Transverse colon (tissue), 4 donors: ENCODE results near the gene PDZD2.

ENCODE experiments used
- CTCF ChIP-seq, 5 experiments: fragments of 200-600 bp in 3 of 5; fragments of 450-650 bp in 2 of 5; sonication (generic) in 3 of 5; IDR thresholded peaks; 1 replicate in 2 of 5; 2 replicates in 3 of 5; pipeline ENCODE4 v1.5.1; 2016 to 2017; ENCODE audit warnings: antibody characterized with exemption in 5 of 5, inconsistent platforms in 3 of 5, mild to moderate bottlenecking in 2 of 5, moderate library complexity in 1 of 5
- POLR2A ChIP-seq: fragments of 450-650 bp; IDR thresholded peaks from one replicate; pipeline ENCODE4 v1.6.1; 2016; ENCODE audit warnings: antibody characterized with exemption, mild to moderate bottlenecking, moderate library complexity
- POLR2AphosphoS5 ChIP-seq, 3 donors: sonication (generic); formaldehyde crosslinking; IDR thresholded peaks; one replicate each; pipeline ENCODE4 v1.6.1; 2016; ENCODE audit warnings: antibody characterized with exemption in 3 of 3

- TF ChIP-seq CTCF (IDR thresholded peaks at IDR 0.05) (no peak), POLR2A (no peak), POLR2AphosphoS5 (IDR thresholded peaks at IDR 0.05) (no peak)
Measured at GRCh38 chr5:31853398-31854135, 214.6 kb downstream of the PDZD2 start.
